MM.1S (cell line): Measurements from ENCODE around the gene TLR4.

Source experiments
- EZH2 ChIP-seq: fragments of 300-600 bp; sonication (generic); optimal IDR thresholded peaks from 2 replicates; pipeline ENCODE3; 2017; ENCODE audit warnings: low read depth, mild to moderate bottlenecking, antibody characterized with exemption, low read length, mixed read lengths
- TF ChIP-seq, protein P1 (sequence below): fragments of 300-600 bp; sonication (generic); IDR thresholded peaks from 2 replicates; pipeline ENCODE4 v1.5.1; 2016; ENCODE audit warnings: antibody characterized with exemption, low read length, mixed read lengths

DNA sequence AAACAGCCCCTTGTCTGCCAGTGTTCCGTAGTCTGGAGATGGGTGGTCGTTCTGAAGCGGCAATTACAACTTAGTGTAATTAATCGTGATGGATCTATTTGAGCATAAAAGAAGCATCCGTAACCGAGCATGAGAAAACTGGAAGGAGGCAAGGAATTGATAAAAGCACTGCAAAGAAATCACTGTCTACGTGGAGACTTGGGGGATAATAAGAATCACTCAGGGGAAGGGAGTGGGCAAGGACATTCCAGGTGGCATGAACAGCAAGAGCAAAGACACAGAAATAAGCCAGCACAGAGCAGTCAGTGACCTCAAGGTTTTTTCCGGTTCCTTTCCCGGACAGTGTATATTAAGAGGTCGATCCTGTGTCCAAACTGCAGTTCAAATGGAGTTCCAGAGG lies 35.0 kb downstream of the TLR4 start:
- TF ChIP-seq, protein P1, sequence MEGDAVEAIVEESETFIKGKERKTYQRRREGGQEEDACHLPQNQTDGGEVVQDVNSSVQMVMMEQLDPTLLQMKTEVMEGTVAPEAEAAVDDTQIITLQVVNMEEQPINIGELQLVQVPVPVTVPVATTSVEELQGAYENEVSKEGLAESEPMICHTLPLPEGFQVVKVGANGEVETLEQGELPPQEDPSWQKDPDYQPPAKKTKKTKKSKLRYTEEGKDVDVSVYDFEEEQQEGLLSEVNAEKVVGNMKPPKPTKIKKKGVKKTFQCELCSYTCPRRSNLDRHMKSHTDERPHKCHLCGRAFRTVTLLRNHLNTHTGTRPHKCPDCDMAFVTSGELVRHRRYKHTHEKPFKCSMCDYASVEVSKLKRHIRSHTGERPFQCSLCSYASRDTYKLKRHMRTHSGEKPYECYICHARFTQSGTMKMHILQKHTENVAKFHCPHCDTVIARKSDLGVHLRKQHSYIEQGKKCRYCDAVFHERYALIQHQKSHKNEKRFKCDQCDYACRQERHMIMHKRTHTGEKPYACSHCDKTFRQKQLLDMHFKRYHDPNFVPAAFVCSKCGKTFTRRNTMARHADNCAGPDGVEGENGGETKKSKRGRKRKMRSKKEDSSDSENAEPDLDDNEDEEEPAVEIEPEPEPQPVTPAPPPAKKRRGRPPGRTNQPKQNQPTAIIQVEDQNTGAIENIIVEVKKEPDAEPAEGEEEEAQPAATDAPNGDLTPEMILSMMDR: no peak
- TF ChIP-seq EZH2: no peak
